ENCODE data around the gene ARHGEF25. TPM values are rescaled to one million over a fixed set of nuclear protein-coding genes. Genes with fewer than 3 reads are reported as not detected.

The ARHGEF25 gene
- total and polyA plus RNA-seq, 2 of the 13 experiments (the other 11 are each of a cell fraction or from before 2014, with no cell fraction given), result 11.5 to 12.5 TPM

- no peak for TF ChIP-seq AKNA (CRISPR knock-in tag; IDR thresholded peaks at IDR 0.05; ENCODE audit: borderline replicate concordance)
- no peak for TF ChIP-seq TBX2 (CRISPR knock-in tag; IDR thresholded peaks at IDR 0.05; ENCODE audit: borderline replicate concordance)
These were observed 26.1 kb upstream of the ARHGEF25 start (continued) for GRCh38 chr12:57585156-57585555.

- in situ Hi-C loops (cut with HindIII; ENCODE audit: extremely low pct_ligation_motif_present, low pct_unique_long_range_greater_than_20kb) (no loop called here), intact Hi-C loops (cut with micrococcal nuclease; ENCODE audit: unreplicated experiment) (no loop called here)
- H3K4me1 ChIP-seq (ENCODE audit: insufficient read depth, low read length), result peaks cover 22% of the 10 kb centered on the region
- H2AFZ ChIP-seq (ENCODE audit: low read length), result no peak overlapping the region
- H3K79me2 ChIP-seq (ENCODE audit: insufficient read depth, low read length), result no peaks in the 10 kb centered on the region
- no peak overlapping the region for H3K27ac ChIP-seq (ENCODE audit: extremely low read length, insufficient read depth, low read length)
- H4K20me1 ChIP-seq (ENCODE audit: insufficient read depth, low read length), result no peaks in the 10 kb centered on the region
- peaks cover 3 to 23% of the 10 kb centered on the region in 2 experiments for H3K36me3 ChIP-seq (replicated peaks in 1 of 2; ENCODE audit: control insufficient read depth in 1 of 2, insufficient read depth in 2 of 2, low read length in 2 of 2)
- H3K4me3 ChIP-seq (replicated peaks in 1 of 3; ENCODE audit: insufficient read depth in 1 of 3, low read depth in 2 of 3, low read length in 3 of 3), result no peak overlapping the region
- H3K27me3 ChIP-seq (ENCODE audit: control insufficient read depth in 1 of 2, insufficient read depth in 2 of 2, low read length in 2 of 2), result no peaks in the 10 kb centered on the region; a peak in 1 of 5 replicates
- no peak for ATAC-seq
- no peak for DNase-seq (ENCODE audit: low spot score)
- ChIA-PET POLR2A (no interaction called here), CTCF (ENCODE audit: low intra/inter-chr PET ratio, low total read pairs) (no interaction called here)
- 100% methylated on average over 3 of the region's 3 CpGs for WGBS (ENCODE audit: low lambda C conversion rate)
- no TSS peak for BruUV-seq (replicated peaks)
- no peak overlapping the region for H3K4me2 ChIP-seq (ENCODE audit: low read depth, low read length)
- no peaks in the 10 kb centered on the region for H3K9me3 ChIP-seq (ENCODE audit: low read length)
- no peak overlapping the region for H3K9ac ChIP-seq (ENCODE audit: insufficient read depth, low read depth, low read length)
- no peak for TF ChIP-seq JUN (CRISPR knock-in tag; IDR thresholded peaks at IDR 0.05)
- no peak for FAIRE-seq
These were observed 25.1 kb upstream of the ARHGEF25 start for GRCh38 chr12:57586128-57586527.
